Measurements from ENCODE around the gene EDC4.

- TF ChIP-seq POLR2A (IDR thresholded peaks at IDR 0.05) (no peak), CTCF (IDR thresholded peaks at IDR 0.05 in 8 of 11, conservative IDR thresholded peaks at IDR 0.05 in 3 of 11) (no peak)
These were observed 6.6 kb downstream of the EDC4 start for GRCh38 chr16:67879462-67879861.

Measured in spleen (tissue), 7 donors.